Measurements from ENCODE around the gene DLK2.

DNA sequence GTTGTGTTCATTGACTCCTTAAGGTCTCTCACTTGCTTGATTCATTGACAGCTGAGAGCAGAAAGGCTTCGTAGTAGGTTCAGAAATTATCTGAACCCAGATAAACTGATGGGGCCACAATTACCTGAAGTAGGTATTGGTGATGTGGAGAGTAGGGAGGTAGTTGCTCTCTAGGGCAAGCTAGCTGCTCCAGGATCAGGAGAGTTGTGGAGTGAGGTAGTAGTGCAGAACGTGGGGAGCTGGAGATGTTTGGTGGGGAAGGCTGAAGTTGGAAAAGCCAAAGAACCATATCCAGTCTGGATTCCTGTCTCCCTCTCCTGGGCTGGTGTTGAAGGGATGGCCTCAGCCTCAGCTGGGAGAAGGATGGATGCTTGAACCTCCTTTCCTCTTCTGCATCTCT, 37.9 kb upstream of the DLK2 start:
- TF ChIP-seq, protein P1, sequence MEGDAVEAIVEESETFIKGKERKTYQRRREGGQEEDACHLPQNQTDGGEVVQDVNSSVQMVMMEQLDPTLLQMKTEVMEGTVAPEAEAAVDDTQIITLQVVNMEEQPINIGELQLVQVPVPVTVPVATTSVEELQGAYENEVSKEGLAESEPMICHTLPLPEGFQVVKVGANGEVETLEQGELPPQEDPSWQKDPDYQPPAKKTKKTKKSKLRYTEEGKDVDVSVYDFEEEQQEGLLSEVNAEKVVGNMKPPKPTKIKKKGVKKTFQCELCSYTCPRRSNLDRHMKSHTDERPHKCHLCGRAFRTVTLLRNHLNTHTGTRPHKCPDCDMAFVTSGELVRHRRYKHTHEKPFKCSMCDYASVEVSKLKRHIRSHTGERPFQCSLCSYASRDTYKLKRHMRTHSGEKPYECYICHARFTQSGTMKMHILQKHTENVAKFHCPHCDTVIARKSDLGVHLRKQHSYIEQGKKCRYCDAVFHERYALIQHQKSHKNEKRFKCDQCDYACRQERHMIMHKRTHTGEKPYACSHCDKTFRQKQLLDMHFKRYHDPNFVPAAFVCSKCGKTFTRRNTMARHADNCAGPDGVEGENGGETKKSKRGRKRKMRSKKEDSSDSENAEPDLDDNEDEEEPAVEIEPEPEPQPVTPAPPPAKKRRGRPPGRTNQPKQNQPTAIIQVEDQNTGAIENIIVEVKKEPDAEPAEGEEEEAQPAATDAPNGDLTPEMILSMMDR (IDR thresholded peaks at IDR 0.05 in 8 of 11, conservative IDR thresholded peaks at IDR 0.05 in 3 of 11), result no peak
- TF ChIP-seq POLR2AphosphoS5 (IDR thresholded peaks at IDR 0.05) (no peak), POLR2A (IDR thresholded peaks at IDR 0.05) (no peak)

Measured in spleen (tissue), 7 donors.